Measurements from ENCODE around the gene PARD3B. TPM values are rescaled to one million over a fixed set of nuclear protein-coding genes. Genes with fewer than 3 reads are reported as not detected.

PARD3B gene
- total and polyA plus RNA-seq, 2 of the 13 experiments (the other 11 are each of a cell fraction or from before 2014, with no cell fraction given), result 0.71 to 2.3 TPM

DNA sequence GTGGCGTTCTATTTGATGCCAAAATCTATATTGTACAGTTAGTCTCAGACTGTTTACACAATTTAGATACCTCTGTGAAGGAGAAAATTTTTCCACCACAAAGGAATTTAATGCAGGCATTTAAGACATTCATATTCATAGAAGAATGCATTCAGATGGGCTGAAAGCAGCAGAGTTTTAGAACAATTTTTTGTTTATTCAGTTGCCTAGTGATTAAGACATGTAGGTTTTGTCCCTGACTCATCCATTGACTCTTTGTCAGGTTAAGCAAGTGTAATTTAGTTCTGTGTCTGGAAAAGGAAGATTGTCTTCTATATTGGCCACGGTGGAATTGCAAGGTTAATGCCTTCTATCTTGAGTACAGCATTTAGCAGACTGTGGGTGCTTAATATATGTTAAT is 515.0 kb downstream of the PARD3B start:
- in situ Hi-C loops (cut with HindIII; ENCODE audit: extremely low pct_ligation_motif_present, low pct_unique_long_range_greater_than_20kb) (no loop called here), intact Hi-C loops (cut with micrococcal nuclease; ENCODE audit: unreplicated experiment) (no loop called here)
- Histone ChIP-seq H3K27me3 (ENCODE audit: control insufficient read depth in 1 of 2, insufficient read depth in 2 of 2, low read length in 2 of 2) (no peaks in the 10 kb centered on the region), H3K9ac (ENCODE audit: insufficient read depth, low read depth, low read length) (no peak overlapping the region), H3K27ac (ENCODE audit: extremely low read length, insufficient read depth, low read length) (no peak overlapping the region), H2AFZ (ENCODE audit: low read length) (no peak overlapping the region), H3K79me2 (ENCODE audit: insufficient read depth, low read length) (no peaks in the 10 kb centered on the region), H3K9me3 (ENCODE audit: low read length) (peaks cover 22% of the 10 kb centered on the region; the same call in 1 of the 2 replicates), H3K36me3 (replicated peaks in 1 of 2; ENCODE audit: control insufficient read depth in 1 of 2, insufficient read depth in 2 of 2, low read length in 2 of 2) (no peaks in the 10 kb centered on the region), H3K4me3 (replicated peaks in 1 of 3; ENCODE audit: insufficient read depth in 1 of 3, low read depth in 2 of 3, low read length in 3 of 3) (no peak overlapping the region), H4K20me1 (ENCODE audit: insufficient read depth, low read length) (no peaks in the 10 kb centered on the region), H3K4me1 (ENCODE audit: insufficient read depth, low read length) (no peaks in the 10 kb centered on the region), H3K4me2 (ENCODE audit: low read depth, low read length) (no peak overlapping the region)
- POLR2A ChIA-PET, result no interaction called here
- TF ChIP-seq SATB2 (CRISPR knock-in tag; IDR thresholded peaks at IDR 0.05) (no peak), ADNP (CRISPR knock-in tag; IDR thresholded peaks at IDR 0.05) (no peak), TEAD2 (CRISPR knock-in tag; IDR thresholded peaks at IDR 0.05) (no peak), MZF1 (CRISPR knock-in tag; IDR thresholded peaks at IDR 0.05; ENCODE audit: borderline replicate concordance) (no peak), HOXA9 (CRISPR knock-in tag; IDR thresholded peaks at IDR 0.05; ENCODE audit: borderline replicate concordance) (no peak), KIAA2018 (CRISPR knock-in tag; IDR thresholded peaks at IDR 0.05; ENCODE audit: borderline replicate concordance) (no peak), E2F1 (CRISPR knock-in tag; IDR thresholded peaks at IDR 0.05) (no peak), ZNF468 (CRISPR knock-in tag; IDR thresholded peaks at IDR 0.05) (no peak), ETV6 (CRISPR knock-in tag; conservative IDR thresholded peaks at IDR 0.05) (no peak)
- FAIRE-seq (no peak), ATAC-seq (no peak), DNase-seq (ENCODE audit: low spot score) (no peak)
- CTCF ChIA-PET (ENCODE audit: low intra/inter-chr PET ratio, low total read pairs), result no interaction called here
- no TSS peak for BruUV-seq (replicated peaks)
- whole genome bisulfite sequencing (ENCODE audit: low lambda C conversion rate), result 50% methylated on average over 2 of the region's 2 CpGs

Measured in HepG2 (cell line).